Hepatocyte (in vitro differentiated cells): ENCODE data around the gene NLRP11.

Source experiments
- EZH2 ChIP-seq: fragments of 200-600 bp; sonication (generic); IDR thresholded peaks from 2 replicates; pipeline ENCODE4 v1.6.1; 2016; ENCODE audit warnings: antibody characterized with exemption, mild to moderate bottlenecking, borderline replicate concordance
- EZH2phosphoT487 ChIP-seq: fragments of 200-600 bp; sonication (generic); IDR thresholded peaks from one replicate; pipeline ENCODE4 v1.6.1; 2018; ENCODE audit warnings: antibody characterized with exemption, mild to moderate bottlenecking, low read depth, moderate library complexity; ENCODE audit not compliant: unreplicated experiment, severe bottlenecking
- TF ChIP-seq, protein P1 (sequence below): fragments of 200-600 bp; sonication (generic); IDR thresholded peaks from 2 replicates; pipeline ENCODE4 v1.5.1; 2016; ENCODE audit warnings: antibody characterized with exemption, mild to moderate bottlenecking; ENCODE audit not compliant: poor library complexity

- TF ChIP-seq, protein P1, sequence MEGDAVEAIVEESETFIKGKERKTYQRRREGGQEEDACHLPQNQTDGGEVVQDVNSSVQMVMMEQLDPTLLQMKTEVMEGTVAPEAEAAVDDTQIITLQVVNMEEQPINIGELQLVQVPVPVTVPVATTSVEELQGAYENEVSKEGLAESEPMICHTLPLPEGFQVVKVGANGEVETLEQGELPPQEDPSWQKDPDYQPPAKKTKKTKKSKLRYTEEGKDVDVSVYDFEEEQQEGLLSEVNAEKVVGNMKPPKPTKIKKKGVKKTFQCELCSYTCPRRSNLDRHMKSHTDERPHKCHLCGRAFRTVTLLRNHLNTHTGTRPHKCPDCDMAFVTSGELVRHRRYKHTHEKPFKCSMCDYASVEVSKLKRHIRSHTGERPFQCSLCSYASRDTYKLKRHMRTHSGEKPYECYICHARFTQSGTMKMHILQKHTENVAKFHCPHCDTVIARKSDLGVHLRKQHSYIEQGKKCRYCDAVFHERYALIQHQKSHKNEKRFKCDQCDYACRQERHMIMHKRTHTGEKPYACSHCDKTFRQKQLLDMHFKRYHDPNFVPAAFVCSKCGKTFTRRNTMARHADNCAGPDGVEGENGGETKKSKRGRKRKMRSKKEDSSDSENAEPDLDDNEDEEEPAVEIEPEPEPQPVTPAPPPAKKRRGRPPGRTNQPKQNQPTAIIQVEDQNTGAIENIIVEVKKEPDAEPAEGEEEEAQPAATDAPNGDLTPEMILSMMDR: no peak
- TF ChIP-seq EZH2 (no peak), EZH2phosphoT487 (no peak)
Observed at GRCh38 chr19:55836340-55836739, 4.5 kb upstream of the NLRP11 start, which contains the start of gene NLRP4.
